GM18505 (cell line): Measurements from ENCODE around the gene PNKP.

Experiments
- ATAC-seq: cut with Tn5 transposase; IDR thresholded peaks from one replicate; pipeline ENCODE4 v1.9.1; 2021; ENCODE audit not compliant: unreplicated experiment
- POLR2A ChIP-seq: IDR thresholded peaks from 4 replicates; pipeline ENCODE4 v1.6.1; 2011; ENCODE audit warnings: borderline replicate concordance; ENCODE audit not compliant: insufficient read depth, insufficient read length; ENCODE audit errors: extremely low read depth

Gene PNKP

DNA sequence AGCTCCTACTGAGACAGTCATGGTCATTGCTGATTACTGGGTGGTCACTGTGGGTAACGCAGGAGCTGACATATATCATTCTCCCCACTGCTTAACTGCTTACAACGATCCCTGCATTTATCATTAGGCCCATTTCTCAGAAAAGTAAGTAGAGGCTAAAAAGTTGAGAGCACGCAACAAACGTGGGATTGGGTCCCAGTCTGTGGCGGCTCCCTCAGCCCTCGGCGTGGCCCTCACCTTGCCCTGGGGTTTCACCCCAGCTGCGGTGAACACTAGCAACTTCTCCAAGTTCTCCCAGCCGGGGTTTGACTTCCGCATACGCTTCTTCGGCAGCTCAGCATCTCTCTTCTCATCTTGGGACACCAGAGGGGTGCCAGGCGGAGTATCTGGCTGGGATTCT, 2.5 kb downstream of the PNKP start:
- TF ChIP-seq POLR2A, result no peak
- ATAC-seq, result no peak

DNA sequence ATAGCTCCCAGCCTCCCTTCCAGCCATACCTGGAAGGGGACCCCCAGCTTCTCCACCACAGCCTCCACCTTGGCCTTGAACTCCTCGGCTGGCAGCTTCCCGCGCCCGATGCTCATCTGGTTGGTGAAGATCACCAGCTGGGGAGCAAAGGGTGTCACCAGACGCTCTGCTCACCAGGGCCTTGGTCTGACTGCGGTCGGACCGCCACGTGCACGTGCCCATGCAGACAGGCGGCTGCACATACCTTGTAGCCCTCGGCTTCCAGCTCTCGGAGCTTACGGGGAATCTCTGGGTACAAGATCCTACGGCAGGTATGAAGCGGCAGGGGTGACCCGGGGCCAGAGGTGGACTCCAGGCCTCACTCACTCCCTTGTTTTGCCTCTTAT, 3.4 kb downstream of the PNKP start:
- ATAC-seq, result no peak
- TF ChIP-seq POLR2A, result no peak

DNA sequence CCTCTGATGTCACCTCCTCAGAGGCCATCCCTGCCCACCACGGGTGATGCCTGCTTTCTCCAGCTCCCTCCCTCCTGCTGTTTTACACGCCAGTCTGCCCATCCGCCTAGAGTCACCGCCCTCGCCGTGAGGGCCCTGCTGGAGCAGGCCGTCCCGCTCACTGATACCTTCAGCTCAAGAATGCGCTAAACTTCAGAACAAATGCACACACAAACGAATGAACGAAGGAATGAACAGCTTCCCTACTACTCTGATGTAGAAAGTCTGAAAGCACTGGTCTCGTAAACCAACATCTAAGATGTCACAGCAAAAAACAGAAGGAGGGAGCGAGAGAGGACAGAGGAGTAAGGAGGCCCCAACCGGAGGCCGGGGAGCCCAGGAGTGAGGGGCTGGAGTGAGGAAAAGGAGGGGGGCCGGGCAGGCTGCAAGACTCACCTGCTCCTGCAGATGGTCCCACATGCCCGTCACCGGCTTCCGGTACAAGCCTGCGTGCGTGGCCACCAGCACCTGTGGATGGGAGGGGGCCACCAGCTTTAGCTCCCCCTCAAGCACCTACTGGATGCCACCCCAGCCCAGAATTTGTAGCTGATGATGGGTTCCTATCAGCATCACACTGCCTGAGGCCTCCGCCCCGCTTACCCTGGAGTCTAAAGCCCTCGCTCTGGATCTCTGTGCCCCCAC, 4.0 kb downstream of the PNKP start:
- ATAC-seq, result no peak
- TF ChIP-seq POLR2A, result no peak

DNA sequence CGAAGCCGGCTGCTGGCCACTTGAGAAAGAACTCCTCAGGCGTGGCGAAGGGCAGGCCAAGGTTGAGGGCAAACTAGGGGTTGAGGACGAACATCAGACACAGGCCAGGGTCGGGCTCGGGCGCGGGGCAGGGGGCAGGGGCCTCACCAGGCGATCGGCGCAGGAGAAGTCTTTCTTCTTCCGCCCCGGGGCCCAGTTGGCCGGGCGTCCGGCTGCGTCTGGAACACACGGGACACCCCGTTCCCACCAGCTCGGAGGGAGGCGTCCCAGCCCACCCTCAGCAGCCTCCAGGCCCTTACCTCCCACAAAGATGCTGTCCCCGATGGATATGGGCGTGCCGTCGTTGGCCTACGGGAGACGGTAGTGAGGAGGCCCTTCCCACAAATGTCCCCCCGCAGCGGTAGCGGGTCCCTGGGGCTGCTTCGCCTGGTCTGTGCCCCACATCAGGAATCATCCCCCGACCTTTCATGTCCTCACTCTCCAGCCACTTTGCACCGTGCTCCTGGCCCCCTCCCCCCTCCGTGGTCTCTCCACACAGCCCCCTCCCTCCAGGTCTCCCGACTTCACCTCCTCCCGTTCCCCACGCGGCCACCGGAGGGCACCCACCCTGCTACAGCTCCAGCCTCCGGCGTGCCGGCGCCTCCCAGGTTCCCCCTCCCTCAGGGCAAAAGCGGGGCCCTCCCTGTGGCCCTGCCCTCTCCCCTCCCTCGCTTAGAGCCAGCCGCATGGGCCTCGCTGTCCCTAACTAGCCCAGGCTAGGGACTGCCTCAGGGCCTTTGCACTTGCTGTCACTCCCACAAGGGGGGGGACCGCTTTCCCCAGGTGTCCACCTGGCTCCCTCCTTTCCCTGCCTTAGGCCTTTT, 4.8 kb downstream of the PNKP start:
- TF ChIP-seq POLR2A, result no peak
- ATAC-seq, result no peak

DNA sequence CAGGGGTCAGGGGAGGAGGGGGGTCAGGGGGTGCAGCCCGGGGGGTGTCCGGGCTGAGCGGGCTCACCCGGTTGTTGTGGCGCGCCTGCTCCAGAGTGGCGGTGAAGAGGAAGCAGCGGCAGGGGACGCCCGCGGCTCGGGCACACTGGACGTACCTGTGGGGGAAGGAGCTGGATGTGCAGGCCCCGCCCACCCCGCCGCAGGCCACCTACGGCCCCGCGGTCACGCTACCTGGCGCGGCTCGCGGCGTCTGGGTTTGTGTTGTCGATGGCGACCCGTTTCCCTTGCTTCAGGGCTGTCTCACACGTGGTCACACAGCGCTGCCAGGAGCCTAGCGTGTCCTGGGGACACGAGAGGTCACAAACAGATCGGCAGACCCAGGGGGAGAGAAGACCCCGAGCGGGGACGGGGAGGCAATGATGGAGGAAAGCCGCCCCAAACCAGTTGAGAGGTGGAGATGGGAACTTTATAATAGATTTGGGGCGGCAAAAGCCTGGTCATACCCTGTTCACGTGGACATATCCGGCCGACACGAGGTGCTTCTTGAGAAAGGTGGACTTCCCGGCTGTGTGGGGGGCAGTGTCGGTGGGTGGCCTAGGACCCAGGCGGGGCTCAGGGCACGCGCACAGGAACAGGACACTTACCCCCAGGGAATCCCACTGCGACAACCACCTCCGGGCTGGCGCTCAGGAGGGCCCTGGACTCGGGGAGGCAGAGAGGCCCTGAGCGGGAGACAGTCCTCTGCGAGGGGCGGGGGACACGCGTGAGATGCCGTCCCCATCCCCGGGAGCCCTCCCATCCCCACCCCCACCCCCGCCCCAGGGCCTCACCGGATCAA, 5.6 kb downstream of the PNKP start:
- TF ChIP-seq POLR2A, result no peak
- ATAC-seq, result no peak

DNA sequence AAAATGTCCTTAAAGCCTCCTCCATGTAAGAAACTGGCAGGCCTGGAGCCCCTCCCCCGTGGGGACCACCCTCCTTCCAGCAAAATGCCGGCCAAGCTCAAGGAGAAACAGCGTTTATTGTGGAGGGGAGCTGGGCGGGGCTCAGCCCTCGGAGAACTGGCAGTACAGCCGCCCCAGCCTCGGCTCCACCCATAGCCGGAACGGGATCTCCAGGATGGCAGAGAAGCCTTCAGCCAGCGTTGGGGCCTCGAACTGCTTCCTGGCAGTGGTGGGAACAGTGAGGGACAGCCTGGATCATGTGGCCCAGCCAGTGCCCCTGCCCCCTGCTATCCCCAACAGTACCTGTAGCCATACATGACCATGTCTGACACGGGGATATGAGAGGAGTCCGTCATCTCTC, 6.3 kb downstream of the PNKP start:
- no peak for TF ChIP-seq POLR2A
- no peak for ATAC-seq

DNA sequence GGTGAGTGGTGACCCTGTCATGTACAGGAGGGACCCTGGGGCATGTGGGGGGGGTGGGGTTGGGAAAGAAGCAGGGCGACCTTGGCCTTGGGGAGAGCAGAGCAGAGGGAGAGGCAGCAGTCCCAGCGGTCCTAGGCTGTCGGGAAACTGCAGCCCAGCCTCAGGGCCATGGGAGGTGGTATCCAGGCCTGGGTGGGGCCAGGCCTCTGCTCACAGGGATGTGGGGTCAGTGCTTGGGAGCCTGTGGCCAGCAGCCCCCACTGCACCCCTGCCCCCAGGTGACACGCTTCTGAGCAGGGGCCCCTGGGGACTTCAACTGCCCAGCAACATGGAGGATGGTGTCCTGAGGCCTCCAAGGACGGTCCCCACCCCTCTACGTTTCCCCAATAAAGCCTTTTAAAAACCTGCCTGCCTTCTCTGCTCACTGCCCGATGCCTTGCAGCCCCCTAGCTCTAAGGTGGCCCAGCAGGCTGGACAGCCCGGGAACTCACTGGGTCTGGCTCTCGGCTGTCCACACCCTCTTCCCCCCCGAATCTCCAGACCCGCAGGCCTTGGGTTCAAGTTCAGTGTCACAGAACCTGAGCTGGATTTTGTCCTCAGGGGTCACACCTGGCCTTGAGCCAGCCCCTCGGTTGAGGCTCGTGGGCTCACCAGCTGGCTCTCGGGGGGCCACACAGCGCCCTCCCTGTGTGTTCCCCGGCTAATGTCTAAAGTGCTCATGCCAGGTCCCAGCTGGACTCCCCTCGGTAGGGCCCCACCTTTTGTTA, 6.9 kb downstream of the PNKP start:
- no peak for ATAC-seq

DNA sequence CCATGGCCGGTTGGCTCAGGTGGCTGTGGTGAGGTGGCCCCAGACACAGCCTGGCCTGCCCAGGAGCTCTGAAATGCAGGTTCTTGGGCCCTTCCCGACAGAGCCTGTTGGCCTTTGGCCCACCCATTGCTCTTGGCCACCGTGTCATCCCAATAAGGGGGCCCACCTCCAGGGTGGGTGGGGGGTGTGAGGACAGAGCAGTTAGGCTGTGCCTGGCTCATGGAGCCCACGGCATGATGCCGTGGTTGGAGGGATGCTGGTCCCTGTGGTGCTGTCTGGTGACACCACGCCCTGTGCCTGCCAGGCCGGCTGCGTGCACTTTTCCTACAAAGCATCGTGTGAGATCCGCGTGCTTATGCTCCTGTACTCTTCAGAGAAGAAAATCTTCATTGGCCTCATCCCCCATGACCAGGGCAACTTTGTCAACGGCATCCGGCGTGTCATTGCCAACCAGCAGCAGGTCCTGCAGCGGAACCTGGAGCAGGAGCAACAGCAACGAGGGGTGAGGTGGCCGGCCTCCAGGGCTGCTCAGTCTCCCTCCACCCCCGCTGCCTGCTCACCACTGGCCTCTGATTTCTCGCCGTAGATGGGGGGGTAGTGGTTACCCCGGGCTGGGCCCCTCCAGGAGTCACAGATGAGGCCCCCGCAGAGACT, 7.6 kb downstream of the PNKP start:
- TF ChIP-seq POLR2A, result no peak
- ATAC-seq, result no peak

More for the DNA sequence above, 6.9 kb downstream of the PNKP start:
- TF ChIP-seq POLR2A, result no peak

DNA sequence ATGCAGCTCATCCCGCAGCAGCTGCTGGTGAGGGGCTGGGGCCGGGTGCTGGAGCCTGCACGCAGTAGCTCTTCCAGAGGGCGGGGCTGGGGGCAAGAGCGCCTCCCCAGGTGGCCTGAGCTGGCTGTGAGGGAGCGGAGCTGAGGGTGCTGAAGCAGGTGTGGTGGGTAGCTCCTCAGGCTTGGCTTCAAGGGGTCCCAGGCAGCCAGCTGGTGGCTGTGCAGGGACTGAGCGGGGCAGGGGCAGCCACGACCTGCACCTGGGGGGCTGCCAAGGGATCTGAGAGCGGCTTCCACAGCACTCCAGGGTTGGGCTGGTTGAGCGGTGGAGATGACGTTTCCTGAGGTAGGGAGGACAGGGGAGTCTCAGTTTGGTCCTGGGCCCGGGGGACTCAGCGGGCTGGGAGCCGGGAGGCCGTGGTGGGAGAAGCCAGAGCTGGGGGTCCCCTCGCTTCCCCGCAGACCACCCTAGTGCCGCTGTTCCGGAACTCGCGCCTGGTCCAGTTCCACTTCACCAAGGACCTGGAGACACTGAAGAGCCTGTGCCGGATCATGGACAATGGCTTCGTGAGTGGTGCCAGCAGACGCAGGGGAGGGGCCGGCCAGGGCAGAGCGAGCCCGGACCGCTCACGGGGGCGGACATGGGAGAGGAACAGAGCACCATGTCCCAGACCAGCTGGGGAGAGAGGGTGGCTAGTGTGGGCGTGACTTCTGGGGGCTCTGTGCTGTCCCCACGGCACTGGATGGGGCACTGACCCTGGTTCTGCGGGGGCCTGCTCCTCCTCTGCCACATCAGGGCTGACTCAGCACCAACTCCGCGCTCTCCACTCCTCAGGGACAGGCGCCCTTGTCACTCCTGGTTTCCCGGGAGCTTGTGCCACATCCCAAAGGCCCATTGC, 9.0 kb downstream of the PNKP start:
- ATAC-seq, result no peak
- peak; percentile 25 for TF ChIP-seq POLR2A

DNA sequence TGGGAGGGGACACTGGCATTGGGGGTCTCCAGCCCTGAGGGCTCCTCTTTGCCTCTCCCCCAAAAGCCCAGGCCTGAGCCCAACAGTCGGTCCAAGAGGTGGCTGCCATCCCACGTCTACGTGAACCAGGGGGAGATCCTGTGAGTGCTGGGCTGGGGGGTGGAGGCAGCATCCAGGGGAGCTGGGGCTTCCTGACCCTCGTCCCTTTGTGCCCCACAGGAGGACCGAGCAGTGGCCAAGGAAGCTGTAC, 9.6 kb downstream of the PNKP start:
- no peak for ATAC-seq
- TF ChIP-seq POLR2A, result no peak

DNA sequence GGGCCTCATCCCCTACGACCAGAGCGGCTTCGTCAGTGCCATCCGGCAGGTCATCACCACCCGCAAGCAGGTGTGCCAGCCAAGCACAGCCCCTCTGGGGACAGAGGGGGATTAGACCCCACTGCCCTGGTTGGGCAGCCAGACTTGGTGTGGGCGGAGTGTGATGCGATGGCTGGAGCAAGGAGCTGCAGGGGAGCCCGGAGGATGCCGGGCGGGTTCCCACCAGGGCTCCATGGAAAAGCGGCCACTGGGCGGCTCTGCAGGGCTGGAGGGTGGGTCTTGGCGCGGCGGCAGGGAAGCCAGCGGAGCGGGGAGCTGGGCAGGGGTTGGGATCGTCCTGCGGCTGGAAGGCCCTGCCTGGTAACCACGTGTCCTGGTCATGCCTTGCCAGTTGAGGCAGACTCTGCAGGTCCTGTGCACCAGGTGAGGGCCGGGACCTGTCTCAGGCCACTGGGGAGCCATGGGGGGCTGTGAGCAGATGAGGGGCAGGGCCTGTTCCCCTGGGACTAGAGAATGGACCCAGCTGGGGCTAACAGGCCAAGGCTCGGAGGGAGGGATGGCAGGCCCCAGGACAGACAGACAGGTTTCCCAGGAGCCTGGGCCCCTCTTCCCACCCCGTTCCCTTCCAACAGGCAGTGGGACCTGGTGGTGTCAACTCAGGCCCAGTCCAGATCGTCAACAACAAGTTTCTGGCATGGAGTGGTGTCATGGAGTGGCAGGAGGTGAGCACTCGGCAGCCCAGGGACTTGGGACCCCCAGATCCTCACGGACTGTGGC, 10.1 kb downstream of the PNKP start:
- no peak for ATAC-seq
- no peak for TF ChIP-seq POLR2A
